ENCODE measurements around the gene SERPINB10. TPM values are rescaled to one million over a fixed set of nuclear protein-coding genes. Genes with fewer than 3 reads are reported as not detected.

The SERPINB10 gene
- polyA plus RNA-seq, 2 of the 4 experiments (the other 2 are of a cell fraction) = not detected

DNA sequence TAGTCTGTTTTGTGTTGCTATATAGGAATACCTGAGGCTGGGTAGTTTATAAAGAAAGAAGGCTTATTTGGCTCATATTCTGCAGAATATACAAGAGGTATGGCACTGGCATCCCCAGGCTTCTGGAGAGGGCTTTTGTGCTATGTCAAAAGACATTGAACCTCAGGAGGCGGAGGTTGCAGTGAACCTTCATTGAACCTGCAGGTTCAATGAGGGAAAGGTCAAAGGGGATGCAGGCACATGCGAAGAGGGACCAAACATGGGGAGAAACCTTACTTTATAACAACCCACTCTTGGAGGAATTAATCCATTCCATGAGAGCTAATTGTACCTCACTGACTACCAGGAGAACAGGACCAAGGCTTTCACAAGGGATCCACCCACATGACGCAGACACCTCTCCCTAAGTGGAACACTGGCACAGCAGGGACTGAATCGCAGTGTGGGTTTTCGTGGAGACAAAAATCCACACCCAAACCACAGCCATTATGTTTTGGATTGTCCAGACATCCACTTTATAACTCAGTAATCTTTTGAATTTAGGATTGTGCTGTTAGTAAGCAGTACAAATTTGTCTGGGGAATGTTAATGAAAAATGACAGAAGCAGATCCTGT lies 58.1 kb downstream of the SERPINB10 start:
- Histone ChIP-seq H3K9me3 (no peaks in the 10 kb centered on the region), H3K4me3 (no peak overlapping the region), H3K4me2 (no peak overlapping the region), H3K27ac (no peak overlapping the region), H3K4me1 (peaks cover 6% of the 10 kb centered on the region; the same call in 1 of the 3 replicates)
- no peak for TF ChIP-seq FOSB (CRISPR knock-in tag; IDR thresholded peaks at IDR 0.05)
- TF ChIP-seq KDM5A (IDR thresholded peaks at IDR 0.05) = no peak
- TF ChIP-seq, protein P1, sequence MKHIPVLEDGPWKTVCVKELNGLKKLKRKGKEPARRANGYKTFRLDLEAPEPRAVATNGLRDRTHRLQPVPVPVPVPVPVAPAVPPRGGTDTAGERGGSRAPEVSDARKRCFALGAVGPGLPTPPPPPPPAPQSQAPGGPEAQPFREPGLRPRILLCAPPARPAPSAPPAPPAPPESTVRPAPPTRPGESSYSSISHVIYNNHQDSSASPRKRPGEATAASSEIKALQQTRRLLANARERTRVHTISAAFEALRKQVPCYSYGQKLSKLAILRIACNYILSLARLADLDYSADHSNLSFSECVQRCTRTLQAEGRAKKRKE (CRISPR knock-in tag; IDR thresholded peaks at IDR 0.05; ENCODE audit: low read depth) = no peak
- CTCF ChIA-PET = interaction anchor here (0.6 kb wide), 1 partner anchor 17 kb away, joined by 3 read pairs; no protein-coding TSS in a partner anchor
- WGBS (ENCODE audit: missing lambda C conversion rate) = 41% methylated on average over 5 of the region's 5 CpGs
- no peak for ATAC-seq
- POLR2A ChIA-PET = no interaction called here
- no peak for DNase-seq (ENCODE audit: low read depth in 1 of 2, low spot score in 1 of 2)
- no peak for FAIRE-seq

DNA sequence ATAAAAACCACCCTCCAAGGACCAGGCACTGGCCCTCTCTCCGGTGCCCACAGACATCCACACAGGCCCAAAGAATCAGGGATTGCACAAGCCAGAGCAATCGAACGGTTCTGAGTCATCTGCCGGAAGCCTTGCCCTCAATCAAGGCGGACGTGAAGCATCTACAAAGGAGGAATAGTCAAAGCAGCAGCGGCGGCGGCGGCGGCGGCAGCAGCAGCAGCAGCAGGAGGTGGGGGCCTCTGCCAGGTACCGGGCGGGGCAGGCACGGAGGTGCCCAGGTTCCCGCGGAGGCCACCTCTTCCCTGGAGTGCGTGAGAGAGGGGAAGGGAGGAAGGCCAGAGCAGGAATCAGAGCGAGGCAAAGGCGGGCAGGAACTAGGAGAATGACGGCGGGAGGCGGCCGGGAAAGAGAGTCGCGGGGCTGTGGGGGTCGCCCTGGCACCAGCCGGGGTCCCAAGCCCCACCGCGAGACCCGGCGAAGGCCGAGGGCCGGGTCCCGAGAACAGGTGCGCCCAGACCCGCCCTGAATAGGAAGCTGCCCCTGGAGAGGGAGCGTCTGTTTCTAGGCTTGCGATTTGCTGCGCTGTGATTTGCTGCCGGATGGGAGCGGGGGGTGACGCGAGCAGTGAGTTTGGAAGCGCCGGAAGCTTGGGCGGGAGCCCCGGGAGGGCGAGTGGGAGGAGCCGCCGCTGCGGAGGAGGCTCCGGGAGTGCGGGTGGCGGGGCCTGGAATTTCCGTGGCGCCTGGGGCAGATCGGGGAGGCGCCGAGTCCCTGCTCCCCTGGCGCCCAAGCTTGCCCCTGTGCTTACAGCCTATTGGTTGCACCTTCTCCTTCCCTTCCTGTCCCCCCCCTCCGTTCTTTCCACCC lies 62.4 kb downstream of the SERPINB10 start, which contains the start of gene SERPINB8:
Gene SERPINB8, plus strand, starts transcription at position 140 of the 867 bp plus-strand sequence. CDS start 8,228 bp downstream, outside the sequence.
- 0% methylated on average over 28 of the region's 62 CpGs for WGBS (ENCODE audit: missing lambda C conversion rate)
- FAIRE-seq = no peak

More for the DNA sequence above, 62.4 kb downstream of the SERPINB10 start, which contains the start of gene SERPINB8:
- Histone ChIP-seq H3K4me3 (peak within 1 kb of the TSS; percentile 74), H3K9me3 (no peaks in the 10 kb centered on the region), H3K4me1 (peaks cover 6% of the 10 kb centered on the region; the same call in 1 of the 3 replicates), H3K27ac (peak within 1 kb of the TSS; percentile 96 to 97), H3K4me2 (peak within 1 kb of the TSS; percentile 81)
- TF ChIP-seq NR3C1 (IDR thresholded peaks at IDR 0.05) (no peak), JUN (IDR thresholded peaks at IDR 0.05) (peak; percentile 35 to 72; a peak in 3 of 5 replicates), RFX5 (IDR thresholded peaks at IDR 0.05) (0 out of 2 replicates have a peak, but pooled peaks have one; percentile 36), POLR2A (IDR thresholded peaks at IDR 0.05; ENCODE audit: low read length) (peak; percentile 29; the same call in 1 of the 2 replicates), PHF8 (IDR thresholded peaks at IDR 0.05; ENCODE audit: borderline replicate concordance, low read depth) (peak; percentile 91; the same call in 1 of the 2 replicates), CEBPB (IDR thresholded peaks at IDR 0.05) (peak; percentile 79 to 89), FOSB (CRISPR knock-in tag; IDR thresholded peaks at IDR 0.05) (no peak), FOSL2 (IDR thresholded peaks at IDR 0.05) (peak; percentile 46; the same call in 1 of the 2 replicates), FOSL2 (CRISPR knock-in tag; IDR thresholded peaks at IDR 0.05) (peak; percentile 84), TFCP2L1 (CRISPR knock-in tag; IDR thresholded peaks at IDR 0.05) (0 out of 2 replicates have a peak, but pooled peaks have one; percentile 42), RNF2 (IDR thresholded peaks at IDR 0.05; ENCODE audit: borderline replicate concordance, low read depth) (no peak)
- TF ChIP-seq, protein P2, sequence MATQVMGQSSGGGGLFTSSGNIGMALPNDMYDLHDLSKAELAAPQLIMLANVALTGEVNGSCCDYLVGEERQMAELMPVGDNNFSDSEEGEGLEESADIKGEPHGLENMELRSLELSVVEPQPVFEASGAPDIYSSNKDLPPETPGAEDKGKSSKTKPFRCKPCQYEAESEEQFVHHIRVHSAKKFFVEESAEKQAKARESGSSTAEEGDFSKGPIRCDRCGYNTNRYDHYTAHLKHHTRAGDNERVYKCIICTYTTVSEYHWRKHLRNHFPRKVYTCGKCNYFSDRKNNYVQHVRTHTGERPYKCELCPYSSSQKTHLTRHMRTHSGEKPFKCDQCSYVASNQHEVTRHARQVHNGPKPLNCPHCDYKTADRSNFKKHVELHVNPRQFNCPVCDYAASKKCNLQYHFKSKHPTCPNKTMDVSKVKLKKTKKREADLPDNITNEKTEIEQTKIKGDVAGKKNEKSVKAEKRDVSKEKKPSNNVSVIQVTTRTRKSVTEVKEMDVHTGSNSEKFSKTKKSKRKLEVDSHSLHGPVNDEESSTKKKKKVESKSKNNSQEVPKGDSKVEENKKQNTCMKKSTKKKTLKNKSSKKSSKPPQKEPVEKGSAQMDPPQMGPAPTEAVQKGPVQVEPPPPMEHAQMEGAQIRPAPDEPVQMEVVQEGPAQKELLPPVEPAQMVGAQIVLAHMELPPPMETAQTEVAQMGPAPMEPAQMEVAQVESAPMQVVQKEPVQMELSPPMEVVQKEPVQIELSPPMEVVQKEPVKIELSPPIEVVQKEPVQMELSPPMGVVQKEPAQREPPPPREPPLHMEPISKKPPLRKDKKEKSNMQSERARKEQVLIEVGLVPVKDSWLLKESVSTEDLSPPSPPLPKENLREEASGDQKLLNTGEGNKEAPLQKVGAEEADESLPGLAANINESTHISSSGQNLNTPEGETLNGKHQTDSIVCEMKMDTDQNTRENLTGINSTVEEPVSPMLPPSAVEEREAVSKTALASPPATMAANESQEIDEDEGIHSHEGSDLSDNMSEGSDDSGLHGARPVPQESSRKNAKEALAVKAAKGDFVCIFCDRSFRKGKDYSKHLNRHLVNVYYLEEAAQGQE (IDR thresholded peaks at IDR 0.05) = peak; percentile 37; the same call in 1 of the 2 replicates
- TF ChIP-seq, protein P3, sequence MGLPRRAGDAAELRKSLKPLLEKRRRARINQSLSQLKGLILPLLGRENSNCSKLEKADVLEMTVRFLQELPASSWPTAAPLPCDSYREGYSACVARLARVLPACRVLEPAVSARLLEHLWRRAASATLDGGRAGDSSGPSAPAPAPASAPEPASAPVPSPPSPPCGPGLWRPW (IDR thresholded peaks at IDR 0.05) = no peak
- TF ChIP-seq, protein P4, sequence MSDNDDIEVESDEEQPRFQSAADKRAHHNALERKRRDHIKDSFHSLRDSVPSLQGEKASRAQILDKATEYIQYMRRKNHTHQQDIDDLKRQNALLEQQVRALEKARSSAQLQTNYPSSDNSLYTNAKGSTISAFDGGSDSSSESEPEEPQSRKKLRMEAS (IDR thresholded peaks at IDR 0.05) = no peak
- TF ChIP-seq, protein P5, sequence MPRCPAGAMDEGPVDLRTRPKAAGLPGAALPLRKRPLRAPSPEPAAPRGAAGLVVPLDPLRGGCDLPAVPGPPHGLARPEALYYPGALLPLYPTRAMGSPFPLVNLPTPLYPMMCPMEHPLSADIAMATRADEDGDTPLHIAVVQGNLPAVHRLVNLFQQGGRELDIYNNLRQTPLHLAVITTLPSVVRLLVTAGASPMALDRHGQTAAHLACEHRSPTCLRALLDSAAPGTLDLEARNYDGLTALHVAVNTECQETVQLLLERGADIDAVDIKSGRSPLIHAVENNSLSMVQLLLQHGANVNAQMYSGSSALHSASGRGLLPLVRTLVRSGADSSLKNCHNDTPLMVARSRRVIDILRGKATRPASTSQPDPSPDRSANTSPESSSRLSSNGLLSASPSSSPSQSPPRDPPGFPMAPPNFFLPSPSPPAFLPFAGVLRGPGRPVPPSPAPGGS (IDR thresholded peaks at IDR 0.05) = peak; percentile 27; the same call in 1 of the 3 replicates
- POLR2A ChIA-PET = interaction anchor here (0.5 to 1.2 kb wide), 12 partner anchors 8 to 548 kb away, joined by 3 to 6 read pairs (median 3); partner anchors contain the start of gene VPS4B
- CTCF ChIA-PET = no interaction called here
- ATAC-seq = peak; percentile 97 to 98
- peak; percentile 55 to 90 for DNase-seq (ENCODE audit: low read depth in 1 of 2, low spot score in 1 of 2)
